ENCODE measurements around the gene PRKAR2B.

PRKAR2B gene

GRCh38 chr7:107201795-107202450 lies 157.4 kb downstream of the PRKAR2B start:
- DNase-seq, result peak; percentile 34

GRCh38 chr7:107203607-107204006 lies 159.1 kb downstream of the PRKAR2B start:
- no peak for DNase-seq

GRCh38 chr7:107206136-107206535 lies 161.6 kb downstream of the PRKAR2B start:
- no peak for DNase-seq

- DNase-seq, result no peak
Measured at GRCh38 chr7:107206706-107207105, 162.2 kb downstream of the PRKAR2B start.

- DNase-seq, result no peak
Measured at GRCh38 chr7:107207459-107207858, 163.0 kb downstream of the PRKAR2B start.

GRCh38 chr7:107208024-107208521 lies 163.6 kb downstream of the PRKAR2B start:
- no peak for DNase-seq

GRCh38 chr7:107208563-107208962 lies 164.1 kb downstream of the PRKAR2B start:
- no peak for DNase-seq

GRCh38 chr7:107209565-107209964 lies 165.1 kb downstream of the PRKAR2B start:
- DNase-seq, result no peak

- DNase-seq, result no peak
Measured at GRCh38 chr7:107210400-107210799, 165.9 kb downstream of the PRKAR2B start.

All from CD4-positive, alpha-beta T cell treated with Interleukin-17A for 1 hour (primary cell).